Esophagus mucosa (tissue), 1 donor: ENCODE results near the gene MDGA2. TPM values are rescaled to one million over a fixed set of nuclear protein-coding genes. Genes with fewer than 3 reads are reported as not detected.
"Not testable (repeated sequence)": the region's sequence is repeated elsewhere in the genome, so short reads cannot be mapped to it uniquely, and the experiment has no call there.

Experiments
- ATAC-seq: fragments of 200-7000 bp; cut with Tn5 transposase; one replicate; pipeline ENCODE4 v1.9.1; 2020
- total RNA-seq: library from RNA; stranded (reverse); gene quantifications from one replicate; pipeline ENCODE4 v1.2.4, GENCODE V29; 2023
- donor health status: DM: yes; HTN: yes; CAD: no.

The MDGA2 gene
- total RNA-seq, 1 donor from 2014 or later = not detected

DNA sequence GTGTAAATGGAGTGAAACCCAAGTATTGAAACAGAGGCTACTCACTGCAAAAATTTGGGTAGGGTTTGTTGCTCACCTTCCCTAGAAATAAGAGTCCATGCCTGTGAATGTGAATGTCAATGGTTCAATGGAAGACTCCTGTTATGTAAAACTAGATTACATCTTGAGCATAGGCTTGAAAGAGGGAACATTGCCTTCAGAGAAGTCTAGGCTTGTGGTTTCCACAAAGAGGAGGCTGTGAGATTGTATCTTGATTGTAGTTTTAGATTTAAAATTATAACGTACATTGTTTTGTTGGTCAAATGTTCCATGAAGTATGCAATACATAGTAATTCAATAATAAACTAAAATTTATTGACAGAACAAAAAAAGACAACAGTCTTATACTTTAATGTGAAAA is 610.1 kb downstream of the MDGA2 start:
- ATAC-seq = no peak

- no peak for ATAC-seq
Measured at GRCh38 chr14:47060050-47060449, 615.4 kb downstream of the MDGA2 start.

GRCh38 chr14:47057364-47057763 is 618.0 kb downstream of the MDGA2 start:
- ATAC-seq = no peak

DNA sequence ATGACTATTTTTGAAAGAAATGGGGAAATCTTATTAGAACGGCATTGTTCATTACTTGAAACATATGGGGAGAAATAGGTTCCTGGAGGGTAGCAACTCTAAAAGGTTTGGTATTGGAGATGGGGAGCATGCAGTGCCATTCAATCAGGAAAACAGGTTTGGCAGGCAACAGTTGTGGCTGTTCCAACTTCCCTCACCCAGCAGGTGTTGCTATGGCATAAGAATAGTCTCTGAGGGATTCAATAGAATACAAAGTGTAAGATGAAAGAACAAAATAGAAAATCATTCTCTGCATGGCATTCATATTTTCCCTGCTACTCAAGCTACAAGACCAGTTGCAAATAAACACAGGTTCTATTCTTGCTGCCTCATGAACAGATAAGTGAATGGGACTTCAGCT is 630.6 kb downstream of the MDGA2 start:
- ATAC-seq = no peak

DNA sequence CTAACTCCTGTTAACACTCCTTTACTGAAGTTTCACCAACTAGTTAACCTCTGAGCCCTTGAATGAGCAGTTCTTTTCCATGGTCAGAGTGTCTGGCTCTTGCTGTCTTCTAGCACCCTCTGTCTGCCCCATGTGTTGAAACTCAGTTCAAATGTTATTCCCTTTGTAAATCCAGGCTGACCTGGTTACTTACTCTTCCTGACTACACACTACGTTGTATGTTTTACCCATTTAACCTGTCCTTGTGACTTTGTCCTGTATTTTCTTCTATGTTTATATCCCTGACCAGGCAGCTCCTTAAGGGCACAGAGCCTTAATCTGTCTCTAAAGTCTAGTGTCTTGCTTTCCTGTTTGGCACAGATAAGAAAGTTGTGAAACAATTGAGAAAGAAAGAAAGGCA is 634.9 kb downstream of the MDGA2 start:
- ATAC-seq = no peak

DNA sequence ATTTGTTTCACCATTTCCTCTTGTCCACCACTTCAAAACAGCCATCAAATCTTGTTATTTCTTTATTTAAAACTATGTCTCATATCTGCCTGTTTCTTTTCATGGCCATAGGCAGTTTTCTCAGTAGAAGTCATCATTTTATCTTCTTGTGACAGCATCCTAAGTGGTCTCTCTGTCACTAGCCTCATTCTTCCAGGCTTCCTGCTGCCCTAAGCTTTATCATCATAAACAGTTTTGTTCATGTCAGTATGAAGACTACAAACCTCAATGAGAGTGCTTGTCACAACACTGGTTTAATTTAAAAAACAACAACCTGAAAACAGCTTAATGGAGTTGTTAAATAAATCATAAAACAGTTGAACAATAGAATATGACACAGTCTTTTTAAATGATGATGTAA is 636.1 kb downstream of the MDGA2 start:
- no peak for ATAC-seq

GRCh38 chr14:47022721-47023120 is 652.7 kb downstream of the MDGA2 start:
- ATAC-seq = no peak

GRCh38 chr14:47020500-47020899 is 654.9 kb downstream of the MDGA2 start:
- no peak for ATAC-seq

GRCh38 chr14:47012533-47013280 is 662.7 kb downstream of the MDGA2 start:
- no peak for ATAC-seq

- no peak for ATAC-seq
Measured at GRCh38 chr14:47009615-47010014, 665.8 kb downstream of the MDGA2 start.

- ATAC-seq = no peak
Measured at GRCh38 chr14:47008732-47009131, 666.7 kb downstream of the MDGA2 start.

GRCh38 chr14:46999661-47000060 is 675.7 kb downstream of the MDGA2 start:
- no peak for ATAC-seq

GRCh38 chr14:46989566-46989965 is 685.8 kb downstream of the MDGA2 start:
- ATAC-seq = no peak

- no peak for ATAC-seq
Measured at GRCh38 chr14:46988312-46988711, 687.1 kb downstream of the MDGA2 start.

DNA sequence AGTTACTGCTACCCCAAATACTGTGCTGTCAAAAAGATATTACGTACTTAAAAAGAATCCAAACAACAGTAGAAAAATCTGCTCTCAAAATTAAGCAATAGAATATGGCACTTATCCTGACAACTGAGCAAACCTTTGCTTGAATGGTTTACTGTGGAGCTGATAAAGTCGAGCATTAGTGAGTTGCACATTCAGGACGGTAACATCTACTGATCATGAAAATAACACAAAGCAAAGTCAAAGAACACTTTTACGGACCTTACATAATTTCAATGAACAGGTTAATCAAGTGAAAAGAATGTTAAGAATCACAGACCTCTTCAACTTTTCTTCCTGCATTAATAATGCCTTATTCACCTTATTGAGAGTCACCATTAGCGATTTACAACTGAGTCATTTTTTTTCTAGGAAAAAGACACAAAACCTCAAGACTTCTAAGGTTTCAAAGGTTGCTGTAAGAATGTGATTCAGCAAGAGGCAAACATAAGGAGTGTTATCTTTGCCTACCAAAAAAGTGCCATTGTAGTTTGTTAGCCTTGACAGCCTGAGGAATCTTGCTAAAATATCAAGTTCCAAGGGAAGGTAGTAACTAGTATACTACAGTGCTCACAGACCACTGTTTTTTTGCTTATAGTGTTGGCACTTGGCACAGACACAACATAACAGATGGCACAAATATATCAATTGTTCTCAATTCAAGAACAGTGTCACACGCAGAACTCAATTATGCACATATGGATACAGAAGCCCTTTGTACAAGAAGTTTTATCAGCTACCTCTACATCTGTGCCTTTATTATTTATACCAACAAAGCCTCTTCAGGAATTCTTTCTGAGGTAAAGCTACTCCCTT is 689.6 kb downstream of the MDGA2 start:
- ATAC-seq = no peak

DNA sequence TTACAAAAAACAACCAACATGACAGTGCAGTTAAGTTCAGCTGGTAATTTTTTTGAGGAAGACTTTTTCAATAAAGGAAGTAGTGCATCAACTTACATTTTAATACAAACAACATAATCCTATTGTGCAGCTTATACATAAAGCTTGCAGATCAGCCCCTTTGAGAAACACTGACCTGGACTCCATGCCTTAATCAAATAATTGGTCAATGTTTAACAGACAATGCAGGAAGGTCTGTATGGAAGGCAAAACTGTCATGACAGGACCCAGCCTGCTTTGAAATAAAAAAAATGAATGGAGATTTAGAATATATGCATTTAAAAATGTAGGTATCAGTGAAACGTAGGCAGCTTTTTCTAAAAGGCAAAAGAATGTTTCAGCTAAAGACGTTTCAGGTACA is 702.1 kb downstream of the MDGA2 start:
- ATAC-seq = no peak

DNA sequence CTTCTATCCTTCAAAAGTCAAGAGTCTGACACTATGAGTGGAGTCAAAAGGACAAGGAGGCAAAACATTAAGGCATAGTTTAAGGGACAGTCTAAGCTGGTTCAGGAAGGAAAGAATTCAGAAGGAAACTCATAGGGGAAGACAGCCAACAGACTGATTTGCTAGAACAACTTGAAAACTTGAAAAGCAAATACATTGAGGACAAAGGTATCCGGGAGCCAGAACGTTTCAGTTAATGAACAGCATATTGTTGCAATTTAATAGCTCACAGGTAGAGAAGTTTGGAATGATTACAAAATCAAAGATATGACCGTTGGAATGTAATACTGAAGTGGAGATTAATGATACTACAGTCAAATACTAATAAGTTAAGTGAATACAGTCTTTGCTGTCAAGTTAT is 711.0 kb downstream of the MDGA2 start:
- ATAC-seq = no peak

DNA sequence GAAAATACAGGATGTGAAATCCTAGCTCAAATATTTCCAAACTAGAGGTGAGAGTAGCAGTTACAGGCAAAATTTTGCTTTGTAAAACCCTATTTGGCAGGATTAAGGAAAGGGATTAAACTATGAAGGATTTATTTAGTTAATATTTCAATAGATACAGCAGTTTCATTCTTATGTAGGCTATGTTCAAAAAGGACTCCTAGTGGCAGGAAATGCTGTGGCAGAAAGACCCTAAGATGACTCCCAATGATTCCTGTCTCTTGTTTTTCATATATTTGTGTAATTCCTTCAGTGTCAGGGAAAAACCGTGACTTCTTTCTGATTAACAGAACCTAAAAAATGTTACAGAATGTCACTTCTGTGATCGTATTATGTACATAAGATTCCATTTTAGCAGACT is 724.3 kb downstream of the MDGA2 start:
- no peak for ATAC-seq

GRCh38 chr14:46940611-46941010 is 734.8 kb downstream of the MDGA2 start:
- ATAC-seq = no peak

- no peak for ATAC-seq
Measured at GRCh38 chr14:46920542-46920941, 754.9 kb downstream of the MDGA2 start.

- not testable (repeated sequence) for ATAC-seq
Measured at GRCh38 chr14:46915539-46915938, 759.9 kb downstream of the MDGA2 start.

GRCh38 chr14:46902837-46903236 is 772.6 kb downstream of the MDGA2 start:
- no peak for ATAC-seq

DNA sequence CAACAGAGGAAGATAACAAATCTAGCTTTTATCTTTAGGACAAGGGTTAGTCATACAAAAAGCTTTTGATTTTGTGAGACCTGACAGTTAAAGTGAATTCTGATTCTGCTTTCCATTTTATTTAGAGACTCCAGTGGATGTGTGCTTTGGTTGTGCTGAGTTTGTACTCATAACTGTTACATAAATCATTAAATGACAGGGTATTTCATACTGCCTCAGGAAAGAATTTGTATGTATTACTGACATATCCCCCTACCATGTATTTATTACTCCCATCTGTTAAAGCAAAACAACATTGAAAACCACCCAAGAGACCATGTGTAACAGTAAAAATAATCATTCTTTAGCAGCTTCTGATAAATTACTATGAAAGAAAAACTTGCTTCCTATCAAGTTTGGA is 780.9 kb downstream of the MDGA2 start:
- no peak for ATAC-seq

DNA sequence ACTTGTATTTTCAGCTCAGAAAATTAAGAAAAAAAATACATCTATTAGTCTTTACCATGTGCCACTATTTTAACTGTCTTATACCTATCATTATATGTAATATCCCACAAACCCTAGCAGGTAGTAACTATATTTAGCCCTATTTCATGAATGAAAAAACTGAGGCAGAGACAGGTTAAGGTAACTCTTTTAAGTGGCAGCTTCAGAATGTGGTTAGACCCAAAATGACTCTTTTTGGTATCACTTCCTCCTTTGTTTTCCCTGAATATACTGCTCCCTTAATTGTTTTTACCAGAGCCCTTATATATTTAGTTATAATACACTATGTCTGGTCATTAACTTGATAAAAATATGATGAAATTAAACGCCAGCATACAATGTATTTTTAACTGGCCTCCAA is 788.3 kb downstream of the MDGA2 start:
- no peak for ATAC-seq
